Measurements from ENCODE around the gene P2RY8.
A peak's percentile ranks its signal among the peaks of the same experiment; 100 is the strongest.

The P2RY8 gene

DNA sequence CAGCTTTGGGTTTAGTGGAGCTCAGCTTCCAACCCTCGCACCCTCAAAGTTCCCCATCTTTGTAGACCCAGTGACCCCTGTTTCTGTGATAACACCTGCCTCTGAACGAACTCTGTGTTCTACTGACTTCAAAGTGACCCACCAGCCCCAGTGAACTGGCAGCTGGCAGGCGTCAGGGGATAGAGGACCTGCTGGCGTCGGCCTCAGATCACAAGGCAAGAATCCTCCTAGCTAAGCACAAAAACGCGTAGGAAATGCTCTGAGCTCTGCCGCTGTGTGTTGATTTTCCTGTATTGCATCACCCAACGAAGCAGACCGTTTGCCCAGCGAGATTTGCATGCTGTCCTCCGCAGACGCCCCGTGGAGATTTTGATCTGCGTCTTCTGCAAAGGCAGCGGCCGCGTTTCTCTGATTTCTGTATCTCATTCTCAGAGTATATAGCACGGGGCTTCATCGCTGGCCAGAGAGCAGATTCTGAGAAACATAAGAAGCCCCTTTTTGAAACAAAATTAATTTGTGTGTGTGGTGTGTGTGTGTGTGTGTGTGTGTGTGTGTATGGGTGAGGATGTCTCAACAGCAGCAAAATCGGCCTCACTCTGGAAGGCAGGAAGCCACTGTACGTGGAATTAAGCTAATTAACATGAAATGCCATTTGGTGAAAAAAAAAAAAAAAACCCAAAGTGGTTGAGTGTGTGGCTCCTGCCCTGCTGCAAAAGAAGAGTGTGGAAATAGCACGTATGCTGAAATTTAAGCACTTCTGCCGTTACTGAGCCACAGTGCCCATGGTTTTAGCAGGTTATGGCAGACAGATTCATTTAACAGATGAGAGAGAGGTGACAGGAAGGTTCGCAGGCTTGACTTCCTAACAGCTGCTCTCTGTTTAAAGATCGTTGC, 55.1 kb downstream of the P2RY8 start:
- Histone ChIP-seq H3K27me3 (ENCODE audit: control insufficient read depth, low read length) (no peaks in the 10 kb centered on the region), H3K9me2 (replicated peaks; ENCODE audit: control insufficient read depth, low read length) (no peaks in the 10 kb centered on the region), H3K4me2 (ENCODE audit: low read length) (peak overlapping the region; percentile 97), H3K4me3 (ENCODE audit: low read length) (peak overlapping the region; percentile 66), H3K79me2 (ENCODE audit: control insufficient read depth, low read length) (peaks cover 77% of the 10 kb centered on the region), H3K27ac (ENCODE audit: low read depth, low read length) (peak overlapping the region; percentile 100), H3F3A (ENCODE audit: control insufficient read depth, insufficient read depth) (peaks cover 73% of the 10 kb centered on the region), H3K4me1 (ENCODE audit: control insufficient read depth, low read length) (peaks cover 90% of the 10 kb centered on the region), H4K20me1 (ENCODE audit: control insufficient read depth, insufficient read depth, low read depth, low read length) (no peaks in the 10 kb centered on the region), H3K9me3 (ENCODE audit: control insufficient read depth, insufficient read depth, low read length) (peaks cover 3% of the 10 kb centered on the region; the same call in 1 of the 2 replicates), H3K36me3 (ENCODE audit: control insufficient read depth, low read length) (peaks cover 85% of the 10 kb centered on the region)
- TF ChIP-seq, protein P1, sequence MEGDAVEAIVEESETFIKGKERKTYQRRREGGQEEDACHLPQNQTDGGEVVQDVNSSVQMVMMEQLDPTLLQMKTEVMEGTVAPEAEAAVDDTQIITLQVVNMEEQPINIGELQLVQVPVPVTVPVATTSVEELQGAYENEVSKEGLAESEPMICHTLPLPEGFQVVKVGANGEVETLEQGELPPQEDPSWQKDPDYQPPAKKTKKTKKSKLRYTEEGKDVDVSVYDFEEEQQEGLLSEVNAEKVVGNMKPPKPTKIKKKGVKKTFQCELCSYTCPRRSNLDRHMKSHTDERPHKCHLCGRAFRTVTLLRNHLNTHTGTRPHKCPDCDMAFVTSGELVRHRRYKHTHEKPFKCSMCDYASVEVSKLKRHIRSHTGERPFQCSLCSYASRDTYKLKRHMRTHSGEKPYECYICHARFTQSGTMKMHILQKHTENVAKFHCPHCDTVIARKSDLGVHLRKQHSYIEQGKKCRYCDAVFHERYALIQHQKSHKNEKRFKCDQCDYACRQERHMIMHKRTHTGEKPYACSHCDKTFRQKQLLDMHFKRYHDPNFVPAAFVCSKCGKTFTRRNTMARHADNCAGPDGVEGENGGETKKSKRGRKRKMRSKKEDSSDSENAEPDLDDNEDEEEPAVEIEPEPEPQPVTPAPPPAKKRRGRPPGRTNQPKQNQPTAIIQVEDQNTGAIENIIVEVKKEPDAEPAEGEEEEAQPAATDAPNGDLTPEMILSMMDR (IDR thresholded peaks at IDR 0.05; ENCODE audit: low read depth, low read length, poor library complexity, severe bottlenecking) = no peak
- no peak for TF ChIP-seq EZH2phosphoT487 (IDR thresholded peaks at IDR 0.05; ENCODE audit: borderline replicate concordance, low read length)

DNA sequence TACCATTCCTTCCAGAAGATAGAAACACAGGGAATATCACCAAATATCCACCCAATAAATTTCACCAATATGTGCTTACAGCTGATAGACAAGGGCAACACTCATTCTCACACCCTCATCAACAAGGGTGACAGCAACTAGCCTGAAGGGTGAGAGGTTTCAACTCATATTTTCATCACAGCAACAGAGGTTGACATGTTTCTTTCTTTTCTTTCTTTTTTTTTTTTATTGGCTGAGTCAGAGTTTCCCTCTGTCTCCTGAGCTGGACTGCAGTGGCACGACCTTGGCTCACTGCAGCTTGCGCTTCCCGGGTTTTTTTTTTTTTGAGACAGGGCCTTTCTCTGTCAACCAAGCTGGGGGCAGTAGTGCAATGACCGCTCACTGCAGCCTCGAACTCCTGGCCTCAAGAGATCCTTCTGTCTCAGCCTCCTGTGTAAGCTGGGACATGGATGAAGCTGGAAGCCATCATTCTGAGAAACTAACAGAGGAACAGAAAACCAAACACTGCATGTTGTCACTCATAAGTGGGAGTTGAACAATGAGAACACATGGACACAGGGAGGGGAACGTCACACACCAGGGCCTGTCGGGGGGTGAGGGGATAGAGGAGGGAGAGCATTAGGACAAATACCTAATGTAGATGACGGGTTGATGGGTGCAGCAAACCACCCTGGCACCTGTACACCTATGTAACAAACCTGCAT, 56.8 kb downstream of the P2RY8 start:
- peaks cover 86% of the 10 kb centered on the region for H3K4me1 ChIP-seq (ENCODE audit: control insufficient read depth, low read length)
- TF ChIP-seq EZH2phosphoT487 (IDR thresholded peaks at IDR 0.05; ENCODE audit: borderline replicate concordance, low read length) = no peak
- TF ChIP-seq, protein P1 (IDR thresholded peaks at IDR 0.05; ENCODE audit: low read depth, low read length, poor library complexity, severe bottlenecking) = no peak
- H3F3A ChIP-seq (ENCODE audit: control insufficient read depth, insufficient read depth) = peaks cover 59% of the 10 kb centered on the region
- H3K9me3 ChIP-seq (ENCODE audit: control insufficient read depth, insufficient read depth, low read length) = no peaks in the 10 kb centered on the region
- H3K36me3 ChIP-seq (ENCODE audit: control insufficient read depth, low read length) = peaks cover 87% of the 10 kb centered on the region
- H3K9me2 ChIP-seq (replicated peaks; ENCODE audit: control insufficient read depth, low read length) = no peaks in the 10 kb centered on the region
- H3K27ac ChIP-seq (ENCODE audit: low read depth, low read length) = peak overlapping the region; percentile 100
- peak overlapping the region; percentile 97 for H3K4me2 ChIP-seq (ENCODE audit: low read length)
- H3K4me3 ChIP-seq (ENCODE audit: low read length) = peak overlapping the region; percentile 66
- no peaks in the 10 kb centered on the region for H4K20me1 ChIP-seq (ENCODE audit: control insufficient read depth, insufficient read depth, low read depth, low read length)
- no peaks in the 10 kb centered on the region for H3K27me3 ChIP-seq (ENCODE audit: control insufficient read depth, low read length)
- peaks cover 79% of the 10 kb centered on the region for H3K79me2 ChIP-seq (ENCODE audit: control insufficient read depth, low read length)

DNA sequence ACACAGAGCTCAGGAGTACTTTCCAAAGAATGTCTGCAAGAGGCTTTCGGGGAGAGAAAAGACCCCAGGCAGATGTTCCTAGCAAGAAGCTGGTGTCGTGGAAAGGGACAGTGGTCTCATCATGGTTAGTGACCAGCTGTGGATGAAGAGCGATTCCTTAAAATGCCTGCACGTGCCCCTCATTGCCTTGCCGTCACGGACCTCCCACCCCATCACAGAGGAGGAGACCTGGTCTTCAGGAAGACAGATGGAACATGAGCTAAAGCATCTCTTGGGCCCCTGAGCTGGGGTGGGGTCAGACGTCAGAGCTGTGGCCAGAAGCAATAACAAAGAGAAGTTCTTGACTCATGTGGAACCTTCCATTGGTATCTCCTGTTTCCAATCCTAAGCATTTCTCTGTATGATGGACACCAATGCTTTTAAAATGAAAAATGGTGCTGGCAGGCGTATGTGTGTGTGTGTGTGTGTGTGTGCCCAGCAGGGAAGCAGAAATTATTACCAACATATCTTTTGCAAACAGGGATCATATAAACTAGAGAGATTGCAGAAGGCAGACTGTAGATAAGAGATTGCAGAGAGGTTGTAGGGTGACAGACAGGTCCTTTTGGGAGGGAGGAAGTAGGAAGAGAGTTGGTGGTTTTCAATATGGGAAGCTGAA, 59.1 kb downstream of the P2RY8 start:
- Histone ChIP-seq H3K9me2 (replicated peaks; ENCODE audit: control insufficient read depth, low read length) (no peaks in the 10 kb centered on the region), H3K36me3 (ENCODE audit: control insufficient read depth, low read length) (peaks cover 86% of the 10 kb centered on the region), H3K9me3 (ENCODE audit: control insufficient read depth, insufficient read depth, low read length) (no peaks in the 10 kb centered on the region), H3K4me2 (ENCODE audit: low read length) (no peak overlapping the region), H3K79me2 (ENCODE audit: control insufficient read depth, low read length) (peaks cover 83% of the 10 kb centered on the region), H3K4me1 (ENCODE audit: control insufficient read depth, low read length) (peaks cover 82% of the 10 kb centered on the region), H4K20me1 (ENCODE audit: control insufficient read depth, insufficient read depth, low read depth, low read length) (no peaks in the 10 kb centered on the region), H3K4me3 (ENCODE audit: low read length) (no peak overlapping the region), H3F3A (ENCODE audit: control insufficient read depth, insufficient read depth) (peaks cover 37% of the 10 kb centered on the region), H3K27ac (ENCODE audit: low read depth, low read length) (peak overlapping the region; percentile 100), H3K27me3 (ENCODE audit: control insufficient read depth, low read length) (no peaks in the 10 kb centered on the region)
- no peak for TF ChIP-seq EZH2phosphoT487 (IDR thresholded peaks at IDR 0.05; ENCODE audit: borderline replicate concordance, low read length)
- TF ChIP-seq, protein P1 (IDR thresholded peaks at IDR 0.05; ENCODE audit: low read depth, low read length, poor library complexity, severe bottlenecking) = no peak

Data from DOHH2 (cell line).